Upper lobe of right lung (tissue), 1 donor: ENCODE results near the gene CD6. TPM values are rescaled to one million over a fixed set of nuclear protein-coding genes. Genes with fewer than 3 reads are reported as not detected.

Source experiments
- ATAC-seq: fragments of 200-7000 bp; cut with Tn5 transposase; one replicate; pipeline ENCODE4 v1.9.1; 2020; ENCODE audit warnings: mild to moderate bottlenecking, moderate library complexity
- DNase-seq: peaks from one replicate; pipeline ENCODE4 v3.0.0-alpha.2; 2020
- H3K27ac ChIP-seq: fragments of 200-600 bp; one replicate; pipeline ENCODE4 v1.8.0; 2022
- H3K27me3 ChIP-seq: fragments of 200-600 bp; one replicate; pipeline ENCODE4 v1.8.0; 2022; ENCODE audit warnings: mild to moderate bottlenecking
- H3K36me3 ChIP-seq: fragments of 200-600 bp; one replicate; pipeline ENCODE4 v1.8.0; 2022
- H3K4me1 ChIP-seq: fragments of 200-600 bp; one replicate; pipeline ENCODE4 v1.8.0; 2022
- H3K4me3 ChIP-seq: fragments of 200-600 bp; one replicate; pipeline ENCODE4 v1.8.0; 2022; ENCODE audit warnings: mild to moderate bottlenecking
- H3K9me3 ChIP-seq: fragments of 200-600 bp; one replicate; pipeline ENCODE4 v1.8.0; 2022
- intact Hi-C: fragments of 100-400 bp; cut with DNase I; formaldehyde crosslinking; loops from one replicate; pipeline ENCODE4 v1.11.0; 2022
- total RNA-seq: library from RNA; stranded (reverse); fragmentation: NEBNext Ultra II Directional; extraction: Animal tissue kit (Norgen Biotek cat#: 25700); gene quantifications from one replicate; pipeline ENCODE4 v1.2.1, GENCODE V29; 2021
- TF ChIP-seq, protein P1 (sequence below): fragments of 200-600 bp; IDR thresholded peaks from one replicate; pipeline ENCODE4 v1.8.0; 2022; ENCODE audit warnings: antibody characterized with exemption
- donor health status: DM: no; HTN: yes; CAD: no; lungs with severe emphysema.

The CD6 gene
- total RNA-seq, 1 donor from 2014 or later: 3.9 TPM

DNA sequence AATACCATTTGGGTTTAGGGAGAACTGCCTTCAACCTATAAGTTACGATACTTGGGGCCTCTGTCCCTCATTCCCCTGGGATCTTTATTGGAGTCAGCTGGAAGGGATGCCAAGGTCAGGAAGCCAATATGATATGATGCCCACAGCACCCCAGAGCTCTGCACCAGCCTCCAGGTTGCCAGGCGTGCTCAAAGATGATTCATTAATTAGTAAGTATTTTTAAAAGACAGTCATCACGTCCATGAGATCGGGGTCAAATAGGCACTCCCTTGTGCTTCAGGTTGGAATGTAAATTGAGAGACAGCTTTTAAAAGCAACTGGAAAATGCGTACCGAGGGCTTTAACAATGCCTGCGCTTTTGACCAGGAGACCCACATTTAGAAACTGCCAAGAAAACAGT lies 73.8 kb downstream of the CD6 start:
- ATAC-seq: no peak
- Histone ChIP-seq H3K4me1 (peaks cover 19% of the 10 kb centered on the region), H3K36me3 (no peaks in the 10 kb centered on the region), H3K4me3 (no peak overlapping the region), H3K27me3 (no peaks in the 10 kb centered on the region), H3K27ac (no peak overlapping the region), H3K9me3 (no peaks in the 10 kb centered on the region)
- TF ChIP-seq, protein P1, sequence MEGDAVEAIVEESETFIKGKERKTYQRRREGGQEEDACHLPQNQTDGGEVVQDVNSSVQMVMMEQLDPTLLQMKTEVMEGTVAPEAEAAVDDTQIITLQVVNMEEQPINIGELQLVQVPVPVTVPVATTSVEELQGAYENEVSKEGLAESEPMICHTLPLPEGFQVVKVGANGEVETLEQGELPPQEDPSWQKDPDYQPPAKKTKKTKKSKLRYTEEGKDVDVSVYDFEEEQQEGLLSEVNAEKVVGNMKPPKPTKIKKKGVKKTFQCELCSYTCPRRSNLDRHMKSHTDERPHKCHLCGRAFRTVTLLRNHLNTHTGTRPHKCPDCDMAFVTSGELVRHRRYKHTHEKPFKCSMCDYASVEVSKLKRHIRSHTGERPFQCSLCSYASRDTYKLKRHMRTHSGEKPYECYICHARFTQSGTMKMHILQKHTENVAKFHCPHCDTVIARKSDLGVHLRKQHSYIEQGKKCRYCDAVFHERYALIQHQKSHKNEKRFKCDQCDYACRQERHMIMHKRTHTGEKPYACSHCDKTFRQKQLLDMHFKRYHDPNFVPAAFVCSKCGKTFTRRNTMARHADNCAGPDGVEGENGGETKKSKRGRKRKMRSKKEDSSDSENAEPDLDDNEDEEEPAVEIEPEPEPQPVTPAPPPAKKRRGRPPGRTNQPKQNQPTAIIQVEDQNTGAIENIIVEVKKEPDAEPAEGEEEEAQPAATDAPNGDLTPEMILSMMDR: no peak
- intact Hi-C loops: no loop called here
- DNase-seq: no peak

DNA sequence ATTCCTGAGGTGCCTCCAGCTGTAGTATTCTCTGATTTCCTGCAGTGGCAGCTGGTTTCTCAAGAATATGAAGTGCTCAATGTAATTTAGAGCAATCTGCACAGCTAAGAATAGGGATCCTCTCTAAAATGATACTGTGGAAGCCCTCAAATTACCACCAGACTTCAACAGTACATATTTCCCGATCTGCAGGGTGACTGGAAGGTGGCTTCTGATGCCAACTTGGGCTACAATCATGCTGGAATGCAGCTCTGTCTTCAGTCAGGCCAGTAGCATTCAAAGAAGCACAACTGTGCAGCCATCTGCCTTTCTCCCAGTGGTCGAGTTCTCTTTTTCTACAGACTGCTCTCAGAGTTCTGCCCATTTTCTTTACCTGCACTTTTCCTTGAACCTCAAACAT lies 75.4 kb downstream of the CD6 start:
- intact Hi-C loops: no loop called here

DNA sequence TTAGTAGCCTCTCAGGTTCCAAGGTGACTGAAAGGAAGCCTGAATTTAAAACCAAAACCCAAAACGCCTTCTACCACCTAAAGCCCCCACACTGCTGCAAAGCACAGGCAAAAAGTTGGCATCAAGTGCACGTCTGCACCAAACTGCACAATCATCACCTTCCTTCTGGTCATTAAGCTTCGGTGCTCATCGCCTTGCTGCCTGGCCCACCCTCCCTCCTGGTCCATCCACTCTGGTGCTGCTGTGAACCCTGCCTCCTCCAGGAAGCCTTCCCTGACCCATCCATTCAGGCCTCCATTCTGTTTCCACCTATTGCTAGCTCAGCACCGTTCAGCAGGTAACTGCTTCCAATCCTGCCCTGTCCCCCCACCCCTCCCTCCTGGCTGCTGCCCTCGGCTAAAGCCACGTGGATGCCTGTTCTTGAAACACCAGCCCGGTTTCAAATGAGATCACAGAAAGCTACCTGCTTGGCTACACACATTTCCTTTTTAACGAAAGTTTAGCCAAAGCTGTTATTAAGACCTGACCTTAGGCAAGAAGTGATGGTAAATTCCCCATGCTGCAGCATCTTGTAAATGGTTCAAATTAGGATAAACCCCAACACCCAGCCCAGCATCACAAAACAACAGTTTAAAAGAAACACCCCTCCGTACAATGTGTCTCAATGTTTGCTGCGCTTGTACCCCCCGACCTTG lies 77.0 kb downstream of the CD6 start:
- ATAC-seq (no peak), DNase-seq (no peak)
- no peaks in the 10 kb centered on the region for H3K9me3 ChIP-seq
- H3K4me1 ChIP-seq: peaks cover 17% of the 10 kb centered on the region
- intact Hi-C loops: no loop called here
- TF ChIP-seq, protein P1: no peak
- no peak overlapping the region for H3K4me3 ChIP-seq
- H3K27me3 ChIP-seq: no peaks in the 10 kb centered on the region
- H3K27ac ChIP-seq: no peak overlapping the region
- H3K36me3 ChIP-seq: no peaks in the 10 kb centered on the region

More for the DNA sequence above, 75.4 kb downstream of the CD6 start:
- peaks cover 19% of the 10 kb centered on the region for H3K4me1 ChIP-seq
- TF ChIP-seq, protein P1: no peak
- no peak for DNase-seq
- H3K27ac ChIP-seq: no peak overlapping the region
- ATAC-seq: no peak
- H3K4me3 ChIP-seq: no peak overlapping the region
- no peaks in the 10 kb centered on the region for H3K27me3 ChIP-seq
- no peaks in the 10 kb centered on the region for H3K9me3 ChIP-seq
- no peaks in the 10 kb centered on the region for H3K36me3 ChIP-seq

DNA sequence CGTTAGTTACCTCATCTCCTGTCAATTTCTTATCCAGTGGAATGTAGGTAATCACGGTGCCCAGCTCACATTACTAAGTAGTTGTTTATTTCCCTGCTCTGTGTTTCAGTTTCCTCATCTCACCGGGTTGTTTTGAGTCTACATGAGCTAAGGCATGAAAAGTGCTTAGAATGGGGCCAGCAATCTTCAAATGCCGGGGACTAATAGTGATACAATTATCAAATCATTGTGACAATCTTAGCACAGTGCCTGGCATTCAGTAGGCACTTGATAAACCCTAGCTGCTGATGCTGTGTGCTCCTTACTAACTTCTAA lies 77.5 kb downstream of the CD6 start:
- no peak overlapping the region for H3K27ac ChIP-seq

DNA sequence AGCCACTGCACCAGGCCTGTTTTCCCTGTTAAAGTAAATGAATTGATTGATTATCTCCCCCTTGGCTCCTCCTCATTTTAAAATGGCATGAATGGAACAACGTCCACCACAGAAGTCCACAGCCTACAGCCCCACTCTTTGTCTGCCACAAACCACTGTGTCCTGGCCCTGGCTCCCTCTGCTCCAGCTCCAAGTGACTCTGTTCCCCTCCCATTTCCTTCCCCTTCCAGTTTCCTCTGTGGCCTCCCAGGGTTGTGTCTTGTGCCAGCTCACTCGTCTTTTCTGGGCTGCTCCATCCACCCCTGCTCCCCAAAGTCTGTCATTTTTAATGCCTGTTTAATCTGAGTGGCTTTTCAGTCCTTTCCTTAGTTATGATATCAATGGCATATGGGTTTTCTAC lies 78.4 kb downstream of the CD6 start:
- peaks cover 17% of the 10 kb centered on the region for H3K4me1 ChIP-seq
- H3K27me3 ChIP-seq: no peaks in the 10 kb centered on the region
- H3K4me3 ChIP-seq: no peak overlapping the region
- TF ChIP-seq, protein P1: no peak
- no peaks in the 10 kb centered on the region for H3K36me3 ChIP-seq
- DNase-seq: no peak
- peak overlapping the region; percentile 2 for H3K27ac ChIP-seq
- H3K9me3 ChIP-seq: no peaks in the 10 kb centered on the region
- peak; percentile 76 for ATAC-seq
- intact Hi-C loops: no loop called here

More for the DNA sequence above, 77.5 kb downstream of the CD6 start:
- intact Hi-C loops: no loop called here
- DNase-seq: no peak
- no peaks in the 10 kb centered on the region for H3K9me3 ChIP-seq
- TF ChIP-seq, protein P1: no peak
- ATAC-seq: no peak
- H3K4me1 ChIP-seq: peaks cover 17% of the 10 kb centered on the region
- no peak overlapping the region for H3K4me3 ChIP-seq
- H3K27me3 ChIP-seq: no peaks in the 10 kb centered on the region
- no peaks in the 10 kb centered on the region for H3K36me3 ChIP-seq
